ENCODE results near the gene MYF6. TPM values are rescaled to one million over a fixed set of nuclear protein-coding genes. Genes with fewer than 3 reads are reported as not detected.

The MYF6 gene
- total and polyA plus RNA-seq, 4 donors: not detected

GRCh38 chr12:80697270-80697887 lies 10.1 kb upstream of the MYF6 start:
- ATAC-seq (ENCODE audit: insufficient read depth, low FRiP score) (no peak), DNase-seq (no peak)
- no peak overlapping the region for H3K9ac ChIP-seq (ENCODE audit: insufficient read depth in 1 of 2, low read length in 2 of 2)
- H3K4me3 ChIP-seq: no peak overlapping the region
- H3K9me3 ChIP-seq (ENCODE audit: control insufficient read depth in 4 of 4, insufficient read depth in 3 of 4, low read length in 3 of 4): no peaks in the 10 kb centered on the region
- WGBS, 2 donors: 79 to 82% methylated on average over 2 of the region's 2 CpGs
- no peak for TF ChIP-seq CTCF (IDR thresholded peaks at IDR 0.05; ENCODE audit: control extremely low read depth, extremely low read depth)
- H3K27me3 ChIP-seq (ENCODE audit: control insufficient read depth in 3 of 3, insufficient read depth in 3 of 3, low read length in 2 of 3): no peaks in the 10 kb centered on the region
- H3K36me3 ChIP-seq (ENCODE audit: control insufficient read depth in 4 of 4, insufficient read depth in 4 of 4, low read length in 4 of 4): no peaks in the 10 kb centered on the region
- no peak overlapping the region for H3K27ac ChIP-seq (ENCODE audit: low read depth in 1 of 2, low read length in 1 of 2)
- no peaks in the 10 kb centered on the region for H3K4me1 ChIP-seq (ENCODE audit: control insufficient read depth in 5 of 5, insufficient read depth in 5 of 5, low read length in 5 of 5)

DNA sequence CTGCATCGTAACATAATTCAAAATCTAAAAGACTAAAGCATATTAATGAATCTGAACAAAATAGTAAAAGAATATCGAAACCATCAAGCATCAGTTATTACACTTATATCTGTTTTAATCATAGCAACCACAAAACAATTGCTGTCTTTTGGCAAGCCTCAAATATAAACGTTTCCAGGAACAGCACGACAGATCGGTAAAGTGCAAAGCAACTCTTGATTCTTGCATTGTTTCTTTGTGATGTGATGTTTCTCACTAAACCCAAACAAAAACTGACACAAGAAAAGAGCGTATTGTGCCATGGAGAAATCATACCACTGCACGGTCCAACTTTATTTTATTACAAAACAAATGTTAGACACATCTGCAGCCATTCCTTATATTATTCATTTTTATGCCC lies 9.2 kb upstream of the MYF6 start:
- no peak overlapping the region for H3K9ac ChIP-seq (ENCODE audit: insufficient read depth in 1 of 2, low read length in 2 of 2)
- 64 to 72% methylated on average over 7 of the region's 7 CpGs for WGBS, 2 donors
- H3K36me3 ChIP-seq (ENCODE audit: control insufficient read depth in 4 of 4, insufficient read depth in 4 of 4, low read length in 4 of 4): no peaks in the 10 kb centered on the region
- no peak for ATAC-seq (ENCODE audit: insufficient read depth, low FRiP score)
- no peak for TF ChIP-seq CTCF (IDR thresholded peaks at IDR 0.05; ENCODE audit: control extremely low read depth, extremely low read depth)
- DNase-seq: no peak
- H3K9me3 ChIP-seq (ENCODE audit: control insufficient read depth in 4 of 4, insufficient read depth in 3 of 4, low read length in 3 of 4): no peaks in the 10 kb centered on the region
- H3K4me1 ChIP-seq (ENCODE audit: control insufficient read depth in 5 of 5, insufficient read depth in 5 of 5, low read length in 5 of 5): peaks cover 0 to 3% (median 0%) of the 10 kb centered on the region in 5 donors
- H3K27me3 ChIP-seq (ENCODE audit: control insufficient read depth in 3 of 3, insufficient read depth in 3 of 3, low read length in 2 of 3): no peaks in the 10 kb centered on the region
- no peak overlapping the region for H3K4me3 ChIP-seq
- no peak overlapping the region for H3K27ac ChIP-seq (ENCODE audit: low read depth in 1 of 2, low read length in 1 of 2)

DNA sequence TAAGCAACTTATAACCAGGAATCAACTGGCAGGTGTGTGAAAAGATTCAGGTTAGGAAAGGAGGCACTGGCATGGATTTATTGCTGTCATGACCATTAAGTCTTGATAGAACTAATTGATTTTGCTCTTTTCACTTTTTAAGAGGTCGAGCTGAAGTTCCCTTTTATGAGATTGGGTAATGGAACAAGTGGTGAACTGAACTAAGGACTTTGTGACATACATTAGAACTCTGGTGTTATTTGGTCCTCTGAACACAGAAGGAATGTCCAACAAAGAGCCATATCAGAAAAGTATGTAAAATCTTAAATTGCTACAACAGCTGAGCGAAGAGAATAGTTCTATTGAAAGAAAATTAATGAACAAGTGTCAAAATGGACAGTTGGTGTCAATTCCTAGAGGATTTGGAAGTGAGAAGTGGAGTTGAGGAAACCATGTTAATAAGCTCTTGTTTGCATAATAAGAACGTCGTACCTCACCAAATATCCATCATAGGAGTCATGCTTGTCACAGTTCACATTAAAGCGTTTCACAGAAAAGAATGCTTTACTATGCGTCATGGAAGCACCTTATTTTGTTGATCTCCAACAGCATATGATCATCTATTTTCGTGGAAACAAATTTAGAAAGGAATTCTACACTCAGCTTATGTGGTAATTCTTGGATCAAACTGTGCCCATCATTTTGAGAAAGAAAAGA lies 8.4 kb upstream of the MYF6 start:
- TF ChIP-seq CTCF (IDR thresholded peaks at IDR 0.05; ENCODE audit: control extremely low read depth, extremely low read depth): no peak
- no peaks in the 10 kb centered on the region for H3K36me3 ChIP-seq (ENCODE audit: control insufficient read depth in 4 of 4, insufficient read depth in 4 of 4, low read length in 4 of 4)
- no peak for DNase-seq
- WGBS, 2 donors: 81 to 83% methylated on average over 7 of the region's 7 CpGs
- H3K4me3 ChIP-seq: no peak overlapping the region
- H3K9ac ChIP-seq (ENCODE audit: insufficient read depth in 1 of 2, low read length in 2 of 2): no peak overlapping the region
- ATAC-seq (ENCODE audit: insufficient read depth, low FRiP score): no peak
- no peaks in the 10 kb centered on the region for H3K27me3 ChIP-seq (ENCODE audit: control insufficient read depth in 3 of 3, insufficient read depth in 3 of 3, low read length in 2 of 3)
- no peak overlapping the region for H3K27ac ChIP-seq (ENCODE audit: low read depth in 1 of 2, low read length in 1 of 2)
- peaks cover 0 to 3% (median 0%) of the 10 kb centered on the region in 5 donors for H3K4me1 ChIP-seq (ENCODE audit: control insufficient read depth in 5 of 5, insufficient read depth in 5 of 5, low read length in 5 of 5)
- no peaks in the 10 kb centered on the region for H3K9me3 ChIP-seq (ENCODE audit: control insufficient read depth in 4 of 4, insufficient read depth in 3 of 4, low read length in 3 of 4)
